ENCODE data around the gene L3HYPDH.

L3HYPDH gene

GRCh38 chr14:59424341-59425071 lies 59.7 kb downstream of the L3HYPDH start:
- DNase-seq, result no peak

Measured in activated T-cell treated with anti-CD3 and anti-CD28 coated beads, Interleukin-2, amount 50 U/mL, for 1 hour (primary cell).